Stimulated activated CD4-positive, alpha-beta T cell treated with anti-CD3 and anti-CD28 coated beads, Interleukin-1b, Interleukin-23, amount 100 ng/mL, for 24 hours (primary cell): ENCODE measurements around the gene DHX35.
"Not testable (repeated sequence)": the region's sequence is repeated elsewhere in the genome, so short reads cannot be mapped to it uniquely, and the experiment has no call there.

Source experiments
- DNase-seq, 4 experiments: peaks; one replicate each; pipeline ENCODE4 v3.0.0-alpha.2; 2020; ENCODE audit warnings: low read depth in 4 of 4, low spot score in 1 of 4

Gene DHX35

DNA sequence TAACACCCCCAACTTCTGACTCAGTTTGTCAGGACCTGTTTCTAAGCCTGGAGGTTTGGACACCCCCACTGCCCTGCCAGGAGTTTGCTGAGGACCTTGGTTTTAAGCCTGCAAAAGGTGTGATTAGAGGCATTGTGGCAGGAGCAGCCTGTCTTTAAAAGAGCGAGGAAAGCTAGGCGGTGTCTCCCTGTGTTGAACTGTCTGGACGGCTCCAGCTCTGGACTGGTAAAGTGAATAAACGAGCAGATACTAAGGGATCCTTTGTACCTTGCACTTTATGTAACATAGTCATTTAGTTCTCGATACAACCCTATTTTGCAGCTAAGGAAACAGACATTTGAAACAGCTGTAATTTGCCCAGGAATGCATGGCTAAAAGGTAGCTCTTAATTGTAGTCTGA lies 21.5 kb upstream of the DHX35 start:
- no peak for DNase-seq

DNA sequence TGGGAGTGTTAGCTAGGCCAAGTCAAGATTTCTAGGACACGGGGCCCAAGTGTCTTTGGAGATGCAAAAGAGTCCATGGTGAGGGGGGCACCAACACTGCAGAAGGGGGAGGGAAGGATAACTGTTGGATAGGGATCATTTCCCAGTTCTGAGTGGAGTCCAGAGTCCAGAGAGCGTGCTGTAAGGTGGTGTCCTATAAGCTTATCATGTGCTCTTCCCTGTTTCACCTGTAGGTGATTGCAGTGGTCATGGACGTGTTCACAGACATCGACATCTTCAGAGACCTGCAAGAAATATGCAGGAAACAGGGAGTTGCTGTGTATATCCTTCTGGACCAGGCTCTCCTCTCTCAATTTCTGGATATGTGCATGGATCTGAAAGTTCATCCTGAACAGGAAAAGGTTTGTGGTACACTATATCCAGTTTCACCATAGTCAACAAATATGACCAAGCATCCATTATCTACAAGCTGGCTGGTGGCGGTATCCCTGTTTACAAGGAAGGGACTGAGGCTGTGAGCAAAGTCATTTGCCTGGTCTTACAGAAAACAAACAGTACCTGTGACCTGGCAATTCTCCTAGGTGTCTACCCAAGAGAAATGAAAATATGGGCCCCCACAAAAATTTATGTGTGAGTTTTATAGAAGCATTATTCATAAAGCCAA lies 20.3 kb upstream of the DHX35 start:
- no peak for DNase-seq

DNA sequence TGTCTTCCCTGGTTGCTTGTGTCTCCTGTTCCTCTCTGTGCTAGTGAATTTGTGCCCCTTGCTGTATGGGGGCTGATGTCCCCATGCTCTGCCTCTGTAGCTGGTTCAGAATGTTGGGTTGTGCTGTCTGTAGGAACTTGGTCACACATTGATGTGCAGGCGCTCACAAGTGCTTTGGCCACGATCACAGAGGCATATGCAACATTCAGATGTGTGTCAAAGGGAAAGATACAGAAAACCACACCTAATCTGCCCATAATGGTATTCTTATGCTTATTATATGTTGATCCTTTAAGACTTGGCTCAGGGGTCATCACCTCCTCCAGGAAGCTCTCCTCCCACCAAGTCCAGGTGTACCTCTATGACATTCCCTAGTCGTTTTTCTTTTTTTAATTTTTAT lies 17.1 kb upstream of the DHX35 start:
- DNase-seq, result no peak

DNA sequence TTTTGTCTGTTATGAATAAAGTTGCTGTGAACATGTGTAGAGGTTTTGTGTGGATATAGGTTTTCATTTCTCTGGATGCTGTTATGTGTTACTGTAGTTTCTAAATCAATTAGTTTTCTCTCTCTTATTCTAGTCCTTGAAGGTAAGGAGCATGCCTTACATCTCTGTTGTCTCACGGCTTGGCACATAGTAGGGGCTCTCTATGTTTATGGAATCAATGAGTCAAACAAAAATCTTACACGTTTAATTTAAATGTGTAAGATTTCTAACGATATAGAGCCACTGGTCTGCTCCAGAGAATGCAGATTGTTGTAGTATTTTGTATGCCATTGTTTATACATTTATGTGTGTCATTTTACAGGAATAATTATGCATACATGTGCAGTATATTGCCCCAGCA lies 15.3 kb upstream of the DHX35 start:
- no peak for DNase-seq

DNA sequence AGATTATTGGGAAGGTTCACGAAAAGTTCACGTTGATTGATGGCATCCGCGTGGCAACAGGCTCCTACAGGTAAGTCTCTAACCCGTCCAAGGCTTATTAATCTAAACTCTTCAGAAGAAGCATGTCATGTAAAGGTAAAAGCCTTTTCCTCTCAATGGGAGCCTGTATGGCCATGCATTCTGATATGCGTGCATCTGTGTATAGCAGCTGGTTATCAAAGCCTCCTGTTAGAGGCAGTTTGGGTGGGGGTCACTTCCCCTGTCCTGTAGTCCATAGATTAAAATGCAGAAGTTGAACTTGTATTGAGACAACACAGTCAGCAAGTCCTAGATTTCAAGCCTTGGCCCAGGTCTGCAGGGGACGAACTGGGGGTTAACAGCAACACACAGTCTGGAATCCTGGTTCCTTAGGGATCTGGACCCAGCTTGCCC lies 14.2 kb upstream of the DHX35 start:
- DNase-seq, result no peak

DNA sequence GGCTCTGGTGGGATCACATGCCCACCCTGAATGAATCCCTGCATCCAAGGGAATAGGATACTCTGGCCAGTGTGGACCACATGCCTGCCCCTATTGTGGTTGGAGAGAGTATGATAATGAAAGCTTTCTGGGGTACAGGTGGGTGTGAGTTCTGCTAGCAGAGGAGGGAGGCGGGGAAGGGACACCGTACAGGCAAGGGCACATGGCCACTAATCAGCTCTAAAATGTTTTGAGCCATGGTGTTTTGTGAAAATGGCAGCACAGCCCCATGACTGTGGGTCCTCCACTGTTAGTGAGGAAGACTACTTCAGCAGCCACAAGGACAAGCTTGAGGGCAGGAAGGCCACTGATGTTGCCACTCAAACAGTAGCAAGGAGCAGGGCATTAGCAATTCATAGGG lies 11.9 kb upstream of the DHX35 start:
- DNase-seq, result no peak

DNA sequence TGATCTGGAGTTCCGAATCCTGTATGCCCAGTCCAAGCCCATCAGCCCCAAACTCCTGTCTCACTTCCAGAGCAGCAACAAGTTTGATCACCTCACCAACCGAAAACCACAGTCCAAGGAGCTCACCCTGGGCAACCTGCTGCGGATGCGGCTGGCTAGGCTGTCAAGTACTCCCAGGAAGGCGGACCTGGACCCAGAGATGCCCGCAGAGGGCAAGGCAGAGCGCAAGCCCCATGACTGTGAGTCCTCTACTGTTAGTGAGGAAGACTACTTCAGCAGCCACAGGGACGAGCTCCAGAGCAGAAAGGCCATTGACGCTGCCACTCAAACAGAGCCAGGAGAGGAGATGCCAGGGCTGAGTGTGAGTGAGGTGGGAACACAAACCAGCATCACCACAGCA lies 10.5 kb upstream of the DHX35 start:
- no peak for DNase-seq

DNA sequence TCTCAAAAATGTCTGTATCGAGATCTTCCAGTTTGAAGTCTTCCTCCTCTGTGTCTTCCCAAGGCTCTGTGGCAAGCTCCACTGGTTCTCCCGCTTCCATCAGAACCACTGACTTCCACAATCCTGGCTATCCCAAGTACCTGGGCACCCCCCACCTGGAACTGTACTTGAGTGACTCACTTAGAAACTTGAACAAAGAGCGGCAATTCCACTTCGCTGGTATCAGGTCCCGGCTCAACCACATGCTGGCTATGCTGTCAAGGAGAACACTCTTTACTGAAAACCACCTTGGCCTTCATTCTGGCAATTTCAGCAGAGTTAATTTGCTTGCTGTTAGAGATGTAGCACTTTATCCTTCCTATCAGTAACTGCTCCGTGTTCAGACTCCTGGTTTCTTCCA lies 10.0 kb upstream of the DHX35 start:
- DNase-seq, result no peak

DNA sequence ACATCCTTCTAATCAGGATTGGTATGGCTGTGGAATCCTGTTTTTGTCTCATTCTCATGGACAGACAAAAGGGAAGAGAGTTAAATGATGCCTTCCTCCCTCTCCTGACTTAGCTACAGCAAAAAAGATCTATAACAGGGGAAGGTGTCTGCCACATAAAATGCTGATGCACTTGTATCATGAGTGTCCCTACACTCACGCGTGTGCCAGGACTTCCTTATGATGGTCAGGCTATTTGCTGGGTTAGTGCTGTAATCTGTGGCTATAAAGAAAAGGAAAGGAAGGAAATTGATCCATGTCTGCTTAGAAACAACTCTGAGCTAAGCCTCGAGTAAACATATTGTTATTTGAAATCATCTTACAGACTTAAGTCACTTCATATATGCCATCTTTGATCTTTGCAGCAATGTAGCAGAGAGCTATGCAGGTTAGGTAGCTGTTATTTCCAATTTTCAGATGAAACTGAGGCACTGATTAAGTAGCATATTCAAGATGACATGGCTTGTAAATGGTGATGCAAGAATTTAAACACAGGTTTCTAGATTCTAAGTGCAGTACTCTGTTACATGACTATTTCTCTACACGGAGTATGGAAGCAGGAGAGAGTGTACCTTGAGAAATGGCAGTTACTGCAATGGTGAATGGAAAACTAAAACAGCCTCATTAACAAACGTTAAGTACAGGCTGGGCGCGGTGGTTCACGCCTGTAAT lies 8.4 kb upstream of the DHX35 start:
- no peak for DNase-seq

DNA sequence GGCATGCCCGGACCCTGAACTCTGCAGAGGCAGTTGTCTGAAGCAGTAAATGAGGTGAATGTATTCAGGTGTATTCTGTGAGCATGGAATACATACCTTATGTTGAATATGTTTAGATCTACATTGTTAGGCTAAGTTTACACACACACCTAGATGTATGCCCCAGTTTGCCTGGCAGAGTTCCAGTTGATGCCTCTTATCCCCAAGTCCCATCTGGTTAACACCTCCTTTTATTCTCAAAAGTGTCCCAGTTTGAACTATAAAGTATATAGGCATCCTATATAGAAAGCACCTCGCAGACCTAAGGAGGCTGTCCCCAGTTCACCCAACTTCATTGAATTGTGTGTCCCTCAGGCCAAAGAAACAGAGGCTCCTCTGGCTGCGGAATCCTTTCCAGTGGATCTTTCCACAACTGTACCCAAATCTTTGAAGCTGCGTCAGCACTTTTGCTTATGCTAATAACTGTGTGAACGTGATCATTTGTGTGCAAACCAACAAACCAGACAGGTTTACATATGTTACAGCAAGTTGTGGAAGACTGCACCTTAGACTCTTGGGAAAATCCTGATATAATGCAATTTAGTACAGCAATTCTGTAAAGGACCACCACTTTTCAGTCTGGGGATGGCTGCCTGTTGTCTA lies 4.8 kb upstream of the DHX35 start:
- DNase-seq, result no peak

DNA sequence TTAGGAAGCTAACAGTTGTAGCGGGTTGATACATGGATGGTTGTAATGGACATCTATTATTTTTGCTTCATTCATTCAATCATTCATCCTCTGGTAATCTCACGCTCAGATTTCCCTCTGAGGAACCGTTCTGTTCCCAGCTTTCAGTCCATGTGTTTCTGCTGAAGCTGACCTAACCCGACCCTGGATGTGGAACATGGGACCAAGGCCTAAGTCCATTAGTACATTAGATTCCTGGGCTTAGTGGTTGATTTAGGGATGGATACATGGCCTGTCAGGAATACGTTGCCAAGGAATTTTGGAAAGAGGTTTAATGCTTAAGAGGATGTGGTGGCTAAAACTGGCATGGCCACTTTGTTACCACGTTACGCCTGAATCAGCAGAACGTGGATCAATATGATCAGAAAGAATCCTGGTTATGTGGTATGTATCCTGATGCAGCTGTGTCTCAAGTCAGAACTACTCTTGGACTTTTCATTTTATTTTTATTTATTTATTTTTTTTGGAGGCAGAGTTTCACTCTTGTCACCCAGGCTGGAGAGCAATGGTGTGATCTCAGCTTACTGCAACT lies 4.1 kb upstream of the DHX35 start:
- DNase-seq, result no peak

DNA sequence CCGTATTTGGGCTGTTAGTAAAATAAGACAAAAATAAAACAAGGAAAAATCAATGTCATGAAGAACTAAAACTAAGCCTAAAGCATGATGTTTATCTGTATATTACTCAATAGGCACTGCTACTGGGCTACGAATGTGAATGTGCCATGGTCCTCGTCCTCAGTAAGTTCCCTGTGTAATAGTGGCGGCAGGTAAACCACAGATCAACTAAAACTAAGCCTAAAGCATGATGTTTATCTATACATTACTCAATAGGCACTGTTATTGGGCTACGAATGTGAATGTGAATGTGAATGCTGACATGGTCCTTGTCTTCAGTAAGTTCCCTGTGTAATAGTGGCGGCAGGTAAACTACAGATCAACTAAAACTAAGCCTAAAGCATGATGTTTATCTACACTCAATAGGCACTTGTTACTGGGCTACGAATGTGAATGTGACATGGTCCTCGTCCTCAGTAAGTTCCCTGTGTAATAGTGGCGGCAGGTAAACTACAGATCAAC lies 1.9 kb upstream of the DHX35 start:
- DNase-seq, result not testable (repeated sequence)

DNA sequence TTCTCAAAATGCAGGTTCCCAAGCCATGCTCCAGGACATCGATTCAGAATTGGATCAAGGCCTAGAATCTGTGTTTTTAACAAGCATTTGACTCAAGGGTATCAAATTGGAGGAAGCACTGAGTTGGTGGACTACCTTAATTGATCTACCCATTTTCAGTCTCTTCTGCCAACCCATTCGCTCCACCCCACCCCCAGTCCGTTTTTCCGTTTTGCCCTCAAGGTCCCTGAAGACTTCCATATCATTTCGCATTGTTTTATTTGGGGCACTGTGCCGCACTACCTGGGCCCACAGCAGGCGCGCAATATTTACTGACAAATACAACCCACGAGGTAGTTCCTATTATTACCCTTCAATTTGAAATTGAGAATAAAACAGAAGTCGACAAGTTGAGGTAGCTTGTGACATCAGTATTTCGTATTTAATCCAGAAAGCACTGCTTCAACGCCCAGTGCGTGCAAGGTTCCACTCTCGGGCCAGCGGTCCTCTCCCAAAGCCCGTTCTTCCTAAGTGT lies 557 bp upstream of the DHX35 start:
- DNase-seq, result peak in 2 of 4 experiments; percentile 2 to 15

DNA sequence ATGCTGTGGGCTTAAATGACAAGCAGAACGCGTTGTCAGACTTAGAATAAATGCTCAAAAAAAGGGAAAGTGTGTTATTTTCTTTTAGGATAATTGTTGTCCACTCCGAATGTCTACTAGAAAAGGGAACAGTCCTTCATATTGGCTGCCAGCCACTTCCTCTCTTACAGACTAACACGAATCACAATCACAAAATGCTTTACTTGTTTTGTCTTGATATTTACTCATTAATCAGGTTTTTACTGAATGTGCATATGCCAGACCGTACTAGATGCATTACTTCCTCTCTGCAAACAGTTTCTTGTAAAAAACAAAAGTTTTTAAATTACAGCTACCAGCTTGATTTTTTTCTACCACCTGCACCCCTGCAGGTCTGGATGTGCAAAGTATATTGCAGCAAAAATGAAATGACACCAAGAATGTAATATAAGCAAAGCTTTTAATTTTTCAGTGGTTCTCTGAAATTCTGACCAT lies 821 bp downstream of the DHX35 start:
- DNase-seq, result no peak

DNA sequence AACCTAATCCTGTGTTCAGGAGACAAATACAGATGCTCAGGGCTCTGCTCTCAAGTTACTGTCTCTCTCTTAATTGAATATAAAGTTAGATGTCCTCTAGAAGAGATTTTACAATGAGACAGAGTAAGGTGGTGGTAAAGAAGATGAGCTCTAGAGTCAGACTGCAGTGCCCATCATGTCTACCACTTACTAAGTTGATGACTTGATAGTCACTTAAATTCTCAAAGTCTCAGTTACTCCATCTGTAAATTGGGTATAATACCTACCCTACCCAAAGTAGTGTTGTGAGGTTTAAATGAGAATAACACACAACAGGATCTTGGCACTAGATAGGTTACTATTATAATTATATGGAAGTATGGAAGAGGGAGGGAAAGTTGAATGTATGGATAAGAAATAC lies 1.6 kb downstream of the DHX35 start:
- no peak for DNase-seq

DNA sequence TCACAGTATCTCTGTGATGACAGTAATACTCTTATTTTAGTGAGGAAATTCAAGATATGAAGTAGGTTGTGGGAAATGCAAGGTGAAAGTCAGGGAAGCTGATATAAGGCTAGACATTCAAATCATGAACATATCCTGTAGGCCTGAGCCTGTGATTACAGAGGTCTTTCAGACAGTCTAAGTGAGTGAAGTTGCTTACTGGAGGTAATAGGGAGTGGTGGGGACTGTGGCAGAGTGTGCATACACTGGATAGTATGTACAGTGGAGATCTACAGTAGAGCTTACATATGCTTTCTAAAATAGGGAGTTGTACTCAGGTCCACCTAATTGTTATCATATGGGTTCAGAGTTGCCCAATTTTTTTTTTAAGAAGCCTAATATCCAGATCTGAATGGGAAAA lies 3.1 kb downstream of the DHX35 start:
- DNase-seq, result no peak

DNA sequence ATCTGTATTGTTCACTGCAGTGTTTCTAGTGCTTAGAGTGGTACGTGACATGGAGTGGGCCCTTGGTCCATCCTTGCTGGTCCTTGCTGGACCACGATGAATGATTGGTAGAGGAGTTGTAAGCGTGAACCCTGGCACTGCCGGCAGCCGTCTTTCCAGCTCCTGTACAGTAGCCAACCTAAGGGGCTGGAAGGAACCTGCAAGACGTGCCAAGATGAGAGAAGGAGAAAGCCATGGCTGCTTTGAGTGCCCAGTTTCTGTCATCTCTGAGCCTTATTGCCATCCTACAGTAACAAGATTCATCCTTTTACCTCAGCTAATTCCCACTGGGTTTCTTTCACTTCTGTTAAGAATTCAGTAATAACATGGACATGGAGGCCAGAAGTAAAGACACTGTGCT lies 5.9 kb downstream of the DHX35 start:
- no peak for DNase-seq

DNA sequence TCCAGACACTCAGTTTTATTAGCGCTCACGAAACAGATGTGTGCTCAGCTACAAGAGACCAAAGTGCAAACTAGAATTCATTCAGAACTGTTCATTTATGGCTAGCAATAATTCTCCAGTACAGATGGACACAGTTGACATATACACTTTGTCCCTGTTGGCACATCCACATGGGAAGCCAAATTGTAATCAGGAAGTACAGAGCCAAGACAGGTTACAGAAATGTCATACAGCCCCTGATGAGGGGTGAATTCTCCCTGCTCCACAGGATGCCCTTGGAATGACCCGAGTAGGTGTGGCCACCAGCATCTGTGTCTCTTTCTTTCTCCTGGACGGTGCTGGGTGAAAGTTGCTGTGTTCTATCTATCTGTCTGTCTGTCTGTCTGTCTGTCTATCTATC lies 7.6 kb downstream of the DHX35 start:
- DNase-seq, result no peak

DNA sequence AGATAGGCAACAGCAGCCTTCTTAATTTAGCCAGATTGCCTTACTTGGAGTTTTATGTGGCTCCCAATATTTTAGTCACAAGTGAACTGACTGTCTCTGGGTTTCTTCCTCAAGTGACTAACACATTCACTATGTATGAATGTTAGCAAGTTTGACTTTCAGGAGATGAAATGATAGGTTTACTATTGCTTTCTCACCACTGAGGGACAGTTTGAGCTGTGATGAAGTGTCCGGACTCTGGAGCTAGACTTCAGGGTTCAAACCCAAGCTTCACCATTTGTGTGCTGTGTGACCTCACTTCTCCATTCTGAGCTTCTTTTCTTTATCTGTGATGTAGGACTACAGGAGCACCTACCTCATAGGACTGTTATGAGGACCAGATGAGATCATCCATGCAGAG lies 8.2 kb downstream of the DHX35 start:
- DNase-seq, result no peak

DNA sequence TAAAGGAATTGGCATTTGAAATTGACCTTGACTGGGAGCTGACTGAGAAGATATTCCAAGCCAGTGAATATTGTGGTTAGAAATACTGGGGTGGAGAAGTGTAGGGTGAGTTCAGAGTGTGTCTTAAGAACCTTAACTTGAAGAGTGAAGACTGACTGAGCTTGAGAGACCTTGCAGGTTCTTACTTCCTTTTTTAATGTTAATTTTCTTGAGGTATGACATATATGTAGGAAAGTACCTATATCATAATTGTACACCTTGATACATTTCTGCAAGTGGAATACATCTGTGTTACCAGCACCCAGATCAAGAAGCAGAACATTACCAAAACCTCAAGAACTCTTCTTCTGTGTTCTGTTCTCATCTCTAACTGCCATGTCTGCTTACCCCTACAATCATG lies 11.0 kb downstream of the DHX35 start:
- no peak for DNase-seq

DNA sequence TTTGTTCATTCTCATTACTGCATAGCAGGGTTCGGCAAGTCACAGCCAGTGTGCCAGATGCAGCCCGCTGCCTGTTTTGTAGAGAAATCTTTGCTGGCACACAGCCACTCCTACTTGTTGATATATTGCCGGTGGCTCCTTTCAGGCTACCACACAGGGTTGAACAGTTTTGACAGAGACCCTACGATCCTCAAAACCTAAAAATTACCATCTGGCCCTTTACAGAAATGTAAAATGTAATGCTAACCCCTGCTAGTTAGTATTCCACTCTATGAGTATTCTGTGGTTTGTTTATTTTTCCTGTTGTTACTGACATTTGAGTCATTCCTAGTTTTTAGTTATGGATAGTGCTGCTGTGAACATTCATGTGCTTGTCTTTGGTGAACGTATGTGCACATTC lies 11.5 kb downstream of the DHX35 start:
- no peak for DNase-seq
